GM10266 (cell line): ENCODE data around the gene GLI1.

Source experiments
- DNase-seq: peaks from one replicate; pipeline ENCODE4 v3.0.0; 2012; ENCODE audit errors: extremely low spot score
- TF ChIP-seq, protein P1 (sequence below): IDR thresholded peaks from 2 replicates; pipeline ENCODE4 v1.5.1; 2012; ENCODE audit warnings: mild to moderate bottlenecking, low read depth; ENCODE audit not compliant: control insufficient read depth, insufficient read depth; ENCODE audit errors: missing control alignments

Gene GLI1

DNA sequence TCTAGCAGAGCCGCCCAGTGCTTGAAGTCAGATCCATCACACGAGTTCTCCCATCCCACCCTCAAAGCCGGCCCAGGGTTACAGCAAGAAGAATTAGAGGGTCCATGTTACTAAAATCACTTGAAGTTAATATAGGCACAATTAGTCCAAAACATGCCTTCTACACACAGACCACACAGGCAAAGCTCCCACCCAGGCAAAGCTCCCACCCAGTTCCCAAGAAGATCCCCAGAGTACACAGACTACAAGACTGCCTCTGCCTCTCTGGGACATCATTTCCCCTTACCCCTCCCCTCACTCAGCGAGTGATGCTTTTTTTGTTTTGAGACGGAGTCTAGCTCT, 3.3 kb downstream of the GLI1 start:
- no peak for DNase-seq
- TF ChIP-seq, protein P1, sequence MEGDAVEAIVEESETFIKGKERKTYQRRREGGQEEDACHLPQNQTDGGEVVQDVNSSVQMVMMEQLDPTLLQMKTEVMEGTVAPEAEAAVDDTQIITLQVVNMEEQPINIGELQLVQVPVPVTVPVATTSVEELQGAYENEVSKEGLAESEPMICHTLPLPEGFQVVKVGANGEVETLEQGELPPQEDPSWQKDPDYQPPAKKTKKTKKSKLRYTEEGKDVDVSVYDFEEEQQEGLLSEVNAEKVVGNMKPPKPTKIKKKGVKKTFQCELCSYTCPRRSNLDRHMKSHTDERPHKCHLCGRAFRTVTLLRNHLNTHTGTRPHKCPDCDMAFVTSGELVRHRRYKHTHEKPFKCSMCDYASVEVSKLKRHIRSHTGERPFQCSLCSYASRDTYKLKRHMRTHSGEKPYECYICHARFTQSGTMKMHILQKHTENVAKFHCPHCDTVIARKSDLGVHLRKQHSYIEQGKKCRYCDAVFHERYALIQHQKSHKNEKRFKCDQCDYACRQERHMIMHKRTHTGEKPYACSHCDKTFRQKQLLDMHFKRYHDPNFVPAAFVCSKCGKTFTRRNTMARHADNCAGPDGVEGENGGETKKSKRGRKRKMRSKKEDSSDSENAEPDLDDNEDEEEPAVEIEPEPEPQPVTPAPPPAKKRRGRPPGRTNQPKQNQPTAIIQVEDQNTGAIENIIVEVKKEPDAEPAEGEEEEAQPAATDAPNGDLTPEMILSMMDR, result no peak

DNA sequence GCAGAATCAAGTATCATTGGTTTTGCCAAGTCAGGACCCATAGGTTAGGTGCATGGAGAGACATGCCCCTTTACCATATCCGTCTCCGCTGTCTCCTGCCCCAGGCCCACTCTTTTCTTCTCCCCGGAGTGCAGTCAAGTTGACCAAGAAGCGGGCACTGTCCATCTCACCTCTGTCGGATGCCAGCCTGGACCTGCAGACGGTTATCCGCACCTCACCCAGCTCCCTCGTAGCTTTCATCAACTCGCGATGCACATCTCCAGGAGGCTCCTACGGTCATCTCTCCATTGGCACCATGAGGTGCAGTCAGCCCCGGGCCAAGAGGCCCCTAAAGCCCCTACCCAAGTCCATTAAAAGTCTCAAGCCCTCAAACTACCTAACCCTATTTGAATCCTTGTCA, 5.0 kb downstream of the GLI1 start:
- TF ChIP-seq, protein P1, result no peak
- DNase-seq, result no peak

DNA sequence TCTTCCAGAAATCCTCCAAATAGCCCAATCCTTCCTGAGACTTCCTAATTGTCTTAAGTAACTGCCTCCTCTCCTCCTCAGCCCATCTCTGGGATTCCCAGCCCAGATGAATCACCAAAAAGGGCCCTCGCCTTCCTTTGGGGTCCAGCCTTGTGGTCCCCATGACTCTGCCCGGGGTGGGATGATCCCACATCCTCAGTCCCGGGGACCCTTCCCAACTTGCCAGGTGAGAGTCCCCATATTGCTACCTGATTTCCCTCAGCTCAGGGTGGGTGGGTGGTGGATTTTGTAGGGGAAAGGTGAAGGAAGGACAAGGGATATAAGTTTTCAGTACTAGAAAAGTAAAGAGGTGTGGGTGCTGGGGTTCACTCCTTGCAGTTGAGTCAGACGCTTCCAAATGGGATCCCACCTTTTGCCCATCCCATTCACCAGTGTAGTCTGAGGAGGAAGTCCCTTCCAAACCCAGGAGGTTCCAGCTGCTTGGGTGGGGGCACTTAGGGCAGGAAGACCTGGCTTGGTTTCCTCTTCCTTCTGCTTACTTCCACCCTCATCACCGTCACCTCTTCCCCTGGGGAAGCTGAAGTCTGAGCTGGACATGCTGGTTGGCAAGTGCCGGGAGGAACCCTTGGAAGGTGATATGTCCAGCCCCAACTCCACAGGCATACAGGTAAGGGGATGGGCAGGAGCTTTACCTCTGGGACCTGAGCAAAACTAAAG, 5.6 kb downstream of the GLI1 start:
- TF ChIP-seq, protein P1, result no peak
- no peak for DNase-seq

DNA sequence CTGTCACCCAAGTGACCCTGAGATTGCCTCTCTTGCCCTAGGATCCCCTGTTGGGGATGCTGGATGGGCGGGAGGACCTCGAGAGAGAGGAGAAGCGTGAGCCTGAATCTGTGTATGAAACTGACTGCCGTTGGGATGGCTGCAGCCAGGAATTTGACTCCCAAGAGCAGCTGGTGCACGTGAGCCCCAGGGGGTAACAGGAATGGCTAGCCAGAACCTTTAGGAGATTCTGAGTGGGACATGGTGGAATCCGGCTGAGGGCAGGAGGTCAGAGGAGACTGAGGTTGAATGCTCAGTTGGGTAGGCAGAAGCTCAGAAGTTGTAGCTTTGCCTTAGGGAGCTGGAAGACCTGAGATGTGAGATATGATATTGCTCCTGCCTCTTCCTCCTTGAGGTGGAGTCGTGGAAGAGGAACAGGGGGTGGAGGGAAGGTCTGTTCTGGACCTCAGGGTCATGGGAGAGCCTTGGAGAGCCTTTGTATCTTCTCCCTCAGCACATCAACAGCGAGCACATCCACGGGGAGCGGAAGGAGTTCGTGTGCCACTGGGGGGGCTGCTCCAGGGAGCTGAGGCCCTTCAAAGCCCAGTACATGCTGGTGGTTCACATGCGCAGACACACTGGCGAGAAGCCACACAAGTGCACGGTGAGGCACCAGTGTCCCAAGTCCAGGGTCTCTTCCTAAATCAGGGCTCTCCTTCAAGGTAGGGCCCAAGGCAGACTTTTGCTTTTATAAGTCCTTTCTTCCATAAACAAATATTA, 6.3 kb downstream of the GLI1 start:
- no peak for DNase-seq
- TF ChIP-seq, protein P1, result no peak

DNA sequence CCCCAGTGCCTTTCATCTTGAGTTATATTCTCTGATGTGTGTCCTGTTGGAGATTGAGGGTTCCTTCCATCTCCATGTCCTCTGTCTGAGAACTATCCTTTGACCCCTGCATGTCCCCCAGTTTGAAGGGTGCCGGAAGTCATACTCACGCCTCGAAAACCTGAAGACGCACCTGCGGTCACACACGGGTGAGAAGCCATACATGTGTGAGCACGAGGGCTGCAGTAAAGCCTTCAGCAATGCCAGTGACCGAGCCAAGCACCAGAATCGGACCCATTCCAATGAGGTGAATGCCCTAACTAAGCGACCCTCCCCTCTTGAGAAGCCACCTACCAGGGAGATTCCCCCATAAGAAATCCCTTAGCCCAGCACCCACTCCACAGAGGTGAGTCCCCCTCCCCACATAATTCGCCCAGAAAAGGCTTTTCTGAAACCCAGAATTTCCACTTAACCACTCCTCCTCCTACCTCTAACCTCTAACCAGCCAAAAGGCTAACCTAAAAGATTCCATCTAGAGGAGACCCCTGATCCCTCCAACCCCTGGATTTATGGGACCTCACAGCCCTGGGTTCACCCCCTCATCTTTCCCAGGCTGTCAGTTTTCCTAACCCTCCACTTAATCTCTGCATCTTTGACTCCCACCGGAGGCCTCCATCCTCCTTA, 7.8 kb downstream of the GLI1 start:
- no peak for DNase-seq
- TF ChIP-seq, protein P1, result no peak

DNA sequence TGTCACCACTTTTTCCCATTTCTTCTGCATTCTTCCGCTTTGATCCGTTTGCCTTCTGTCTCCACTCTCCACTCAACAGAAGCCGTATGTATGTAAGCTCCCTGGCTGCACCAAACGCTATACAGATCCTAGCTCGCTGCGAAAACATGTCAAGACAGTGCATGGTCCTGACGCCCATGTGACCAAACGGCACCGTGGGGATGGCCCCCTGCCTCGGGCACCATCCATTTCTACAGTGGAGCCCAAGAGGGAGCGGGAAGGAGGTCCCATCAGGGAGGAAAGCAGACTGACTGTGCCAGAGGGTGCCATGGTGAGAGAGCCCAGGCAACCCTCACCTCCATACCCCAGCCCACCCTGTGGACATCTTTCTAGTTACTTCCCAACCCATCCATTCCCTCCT, 8.3 kb downstream of the GLI1 start:
- DNase-seq, result no peak
- TF ChIP-seq, protein P1, result no peak
